Heart left ventricle (tissue), 16 donors: Measurements from ENCODE around the gene ADAM33. TPM values are rescaled to one million over a fixed set of nuclear protein-coding genes. Genes with fewer than 3 reads are reported as not detected.

Source experiments
- ATAC-seq, 4 donors: fragments of 200-7000 bp; cut with Tn5 transposase; one replicate each; pipeline ENCODE4 v1.9.1; 2020 to 2022; ENCODE audit warnings: moderate library complexity in 4 of 4, mild to moderate bottlenecking in 3 of 4, moderate number of reproducible peaks in 1 of 4
- DNase-seq, 5 donors: peaks; one replicate each; pipeline ENCODE4 v3.0.0-alpha.2; 2020
- H3K27ac ChIP-seq, 12 donors: fragments of 200-600 bp; sonication (generic) in 4 of 12; one replicate each; pipeline versions ENCODE4 v1.5.0 to v1.8.0; 2016 to 2022; ENCODE audit warnings: mild to moderate bottlenecking in 2 of 12
- H3K27me3 ChIP-seq, 9 donors: fragments of 200-600 bp; sonication (generic) in 2 of 9; one replicate each; pipeline versions ENCODE4 v1.5.1 to v1.8.0; 2016 to 2022; ENCODE audit warnings: mild to moderate bottlenecking in 3 of 9
- H3K36me3 ChIP-seq, 9 donors: fragments of 200-600 bp; sonication (generic) in 2 of 9; one replicate each; pipeline versions ENCODE4 v1.5.0 to v1.8.0; 2018 to 2022; ENCODE audit warnings: mild to moderate bottlenecking in 2 of 9
- H3K4me1 ChIP-seq, 12 donors: fragments of 200-600 bp; sonication (generic) in 4 of 12; one replicate each; pipeline versions ENCODE4 v1.5.0 to v1.8.0; 2016 to 2022; ENCODE audit warnings: mild to moderate bottlenecking in 3 of 12
- H3K4me3 ChIP-seq, 12 donors: fragments of 200-600 bp; sonication (generic) in 4 of 12; one replicate each; pipeline versions ENCODE4 v1.5.0 to v1.8.0; 2017 to 2022; ENCODE audit warnings: mild to moderate bottlenecking in 9 of 12, moderate library complexity in 4 of 12
- H3K9me3 ChIP-seq, 12 donors: fragments of 200-600 bp; sonication (generic) in 4 of 12; one replicate each; pipeline versions ENCODE4 v1.5.0 to v1.8.0; 2016 to 2022; ENCODE audit warnings: mild to moderate bottlenecking in 1 of 12
- POLR2A ChIP-seq, 2 donors: fragments of 450-650 bp; IDR thresholded peaks; one replicate each; pipeline ENCODE4 v1.6.1; 2017; ENCODE audit warnings: antibody characterized with exemption in 2 of 2, mild to moderate bottlenecking in 2 of 2, moderate library complexity in 2 of 2
- WGBS, 4 donors: extraction: QIAGEN DNeasy Blood & Tissue Kit in 2 of 4; methylation state at CpG; one replicate each; pipeline versions ENCODE4 v1.1.5 to v1.1.7; 2013 to 2018; 5-methylcytosine and 5-hydroxymethylcytosine counted together
- intact Hi-C, 10 donors: fragments of 100-400 bp; cut with DNase I; formaldehyde crosslinking; loops; one replicate each; pipeline versions ENCODE4 v1.11.1 to v1.14.2; 2022
- polyA plus RNA-seq, 2 donors: library from polyadenylated mRNA; stranded (reverse); fragments of 200-250 nt; gene quantifications; one replicate each; pipeline ENCODE4 v1.2.3, GENCODE V29; 2013
- total RNA-seq, 9 donors: library from RNA; depleted of rRNA in 2 of 9; stranded (reverse); fragments of >200 nt in 2 of 9; fragmentation: NEBNext Ultra II Directional in 3 of 9; extraction: Animal tissue kit (Norgen Biotek cat#: 25700) in 3 of 9; gene quantifications; one replicate each; pipeline versions ENCODE4 v1.1.0 to v1.2.4, GENCODE V29; 2016 to 2023
- TF ChIP-seq, protein P1 (sequence below), 12 donors: fragments of 200-600 bp; sonication (generic) in 4 of 12; IDR thresholded peaks; one replicate each; pipeline versions ENCODE4 v1.5.0 to v1.8.0; 2018 to 2022; ENCODE audit warnings: antibody characterized with exemption in 12 of 12, mild to moderate bottlenecking in 5 of 12
- donor health status: ischemic (EF 13 %, LVEDD 7.1; RV severe dilation, severe dysfunction).
- donor health status: healthy with polysubstance abuse.
- donor health status: DM: no; HTN: yes; CAD: no.
- donor health status: DM: no; HTN: no; CAD: no.
- donor health status: ischemic (EF 25% LVEDD 6.9; RV normal size, moderate dysfunction).
- donor health status: ischemic (EF 25% LVEDD 5.7; RV mildly dilated, moderate dysfunction).
- donor health status: healthy.
- donor health status: DM: yes; HTN: yes; CAD: no.
- donor health status: ischemic (EF 35%, LVEDD 5.7; RV mildly dilated, moderate dysfunction).
- donor health status: nonischemic (EF 11% LVEDD 7.7; RV severe dilation, severe dysfunction).
- donor health status: DM: yes; HTN: yes; CAD: no.
- donor health status: PGD.
- donor health status: ischemic (EF 29% LVEDD 5.4; RV normal size, mild dysfunction).
- donor health status: nonischemic (EF 23%, LVEDD 6.1; RV moderate dilation, normal function).

Gene ADAM33
- total and polyA plus RNA-seq, 11 donors: 2.3 to 21.2 (median 3.5) TPM

GRCh38 chr20:3669710-3670367 lies 12.0 kb downstream of the ADAM33 start:
- H3K36me3 ChIP-seq: peaks cover 0 to 3% (median 0%) of the 10 kb centered on the region in 9 donors
- peaks cover 0 to 17% (median 2%) of the 10 kb centered on the region in 12 donors for H3K4me1 ChIP-seq
- ATAC-seq: peak in 3 of 4 donors; percentile 5 to 28 (median 9)
- H3K27ac ChIP-seq: peak overlapping the region in 1 of 12 donors; percentile 16
- WGBS, 4 donors: 72 to 84% (median 76%) methylated on average over 12 to 13 of the region's 13 CpGs
- H3K9me3 ChIP-seq: no peaks in the 10 kb centered on the region
- TF ChIP-seq, protein P1, sequence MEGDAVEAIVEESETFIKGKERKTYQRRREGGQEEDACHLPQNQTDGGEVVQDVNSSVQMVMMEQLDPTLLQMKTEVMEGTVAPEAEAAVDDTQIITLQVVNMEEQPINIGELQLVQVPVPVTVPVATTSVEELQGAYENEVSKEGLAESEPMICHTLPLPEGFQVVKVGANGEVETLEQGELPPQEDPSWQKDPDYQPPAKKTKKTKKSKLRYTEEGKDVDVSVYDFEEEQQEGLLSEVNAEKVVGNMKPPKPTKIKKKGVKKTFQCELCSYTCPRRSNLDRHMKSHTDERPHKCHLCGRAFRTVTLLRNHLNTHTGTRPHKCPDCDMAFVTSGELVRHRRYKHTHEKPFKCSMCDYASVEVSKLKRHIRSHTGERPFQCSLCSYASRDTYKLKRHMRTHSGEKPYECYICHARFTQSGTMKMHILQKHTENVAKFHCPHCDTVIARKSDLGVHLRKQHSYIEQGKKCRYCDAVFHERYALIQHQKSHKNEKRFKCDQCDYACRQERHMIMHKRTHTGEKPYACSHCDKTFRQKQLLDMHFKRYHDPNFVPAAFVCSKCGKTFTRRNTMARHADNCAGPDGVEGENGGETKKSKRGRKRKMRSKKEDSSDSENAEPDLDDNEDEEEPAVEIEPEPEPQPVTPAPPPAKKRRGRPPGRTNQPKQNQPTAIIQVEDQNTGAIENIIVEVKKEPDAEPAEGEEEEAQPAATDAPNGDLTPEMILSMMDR (IDR thresholded peaks at IDR 0.05): no peak
- no peak for TF ChIP-seq POLR2A (IDR thresholded peaks at IDR 0.05)
- H3K27me3 ChIP-seq: peaks cover 8 to 39% (median 35%) of the 10 kb centered on the region in 9 donors
- H3K4me3 ChIP-seq: no peak overlapping the region
- DNase-seq: peak in 1 of 5 donors; percentile 49
- intact Hi-C loops: loop anchor here in 3 of 10 donors (10.0 kb wide), 3 partner anchors 105 to 425 kb away; no protein-coding TSS in a partner anchor

- Histone ChIP-seq H3K4me1 (peaks cover 0 to 10% (median under 1%) of the 10 kb centered on the region in 12 donors), H3K36me3 (peaks cover 0 to 3% (median 0%) of the 10 kb centered on the region in 9 donors), H3K4me3 (no peak overlapping the region), H3K27me3 (peaks cover 2 to 22% (median 12%) of the 10 kb centered on the region in 9 donors), H3K27ac (no peak overlapping the region), H3K9me3 (no peaks in the 10 kb centered on the region)
- WGBS, 4 donors: 90 to 93% (median 92%) methylated on average over 8 of the region's 8 CpGs
- ATAC-seq (no peak), DNase-seq (peak in 3 of 5 donors; percentile 9 to 54 (median 13))
- TF ChIP-seq, protein P1 (IDR thresholded peaks at IDR 0.05): no peak
- TF ChIP-seq POLR2A (IDR thresholded peaks at IDR 0.05): no peak
- intact Hi-C loops: no loop called here
Measured at GRCh38 chr20:3667434-3668037, 14.3 kb downstream of the ADAM33 start.

- peaks cover 5 to 45% (median 20%) of the 10 kb centered on the region in 9 donors for H3K27me3 ChIP-seq
Measured at GRCh38 chr20:3663858-3664257, 18.0 kb downstream of the ADAM33 start.

More at GRCh38 chr20:3663858-3664257, 18.0 kb downstream of the ADAM33 start:
- DNase-seq: peak in 1 of 5 donors; percentile 4
- WGBS, 4 donors: 82 to 87% (median 84%) methylated on average over 2 of the region's 2 CpGs
- no peak for ATAC-seq
- H3K4me1 ChIP-seq: peaks cover 0 to 13% (median 0%) of the 10 kb centered on the region in 12 donors
- intact Hi-C loops: no loop called here
- TF ChIP-seq, protein P1 (IDR thresholded peaks at IDR 0.05): no peak
- TF ChIP-seq POLR2A (IDR thresholded peaks at IDR 0.05): no peak
- no peaks in the 10 kb centered on the region for H3K36me3 ChIP-seq
- no peaks in the 10 kb centered on the region for H3K9me3 ChIP-seq
- H3K27ac ChIP-seq: no peak overlapping the region
- no peak overlapping the region for H3K4me3 ChIP-seq
